CD4-positive, alpha-beta T cell (primary cell): Measurements from ENCODE around the gene ZIC5. TPM values are rescaled to one million over a fixed set of nuclear protein-coding genes. Genes with fewer than 3 reads are reported as not detected.
A peak's percentile ranks its signal among the peaks of the same experiment; 100 is the strongest.

Source experiments
- ATAC-seq: fragments of 200-7000 bp; cut with Tn5 transposase; one replicate; pipeline ENCODE4 v1.10.0; 2022; ENCODE audit warnings: mild to moderate bottlenecking; ENCODE audit not compliant: poor library complexity
- CTCF ChIA-PET: fragments of 350-600 bp; sonication (Branson Sonifier 250); formaldehyde crosslinking; loops from one replicate; lab custom pipeline; 2021; ENCODE audit warnings: antibody characterized with exemption, inconsistent platforms; lab: Charles Lee
- POLR2A ChIA-PET: fragments of 350-600 bp; sonication (Branson Sonifier 250); formaldehyde crosslinking; loops from one replicate; lab custom pipeline; 2021; ENCODE audit warnings: antibody characterized with exemption, inconsistent platforms; lab: Charles Lee
- DNase-seq, 14 experiments: peaks; one replicate each; pipeline ENCODE4 v3.0.0-alpha.2; 2013 to 2020; ENCODE audit warnings: mixed read lengths in 2 of 14
- H3K27ac ChIP-seq, 2 donors: one replicate each; pipeline versions ENCODE4 v1.5.1 to v1.7.0; 2013; ENCODE audit warnings: low read length in 2 of 2, low read depth in 1 of 2, mild to moderate bottlenecking in 1 of 2
- H3K27me3 ChIP-seq, 2 experiments: 1 replicate in 1 of 2; 2 replicates in 1 of 2; pipeline versions ENCODE4 v1.6.1 to v1.7.0; 2013; ENCODE audit warnings: low read length in 2 of 2, control low read depth in 1 of 2, mild to moderate bottlenecking in 1 of 2, moderate library complexity in 1 of 2; ENCODE audit not compliant: insufficient read depth in 2 of 2, control insufficient read depth in 1 of 2
- H3K36me3 ChIP-seq: one replicate; pipeline ENCODE4 v1.6.1; 2013; ENCODE audit warnings: low read length, control low read depth; ENCODE audit not compliant: insufficient read depth
- H3K4me1 ChIP-seq: one replicate; pipeline ENCODE4 v1.6.1; 2013; ENCODE audit warnings: low read length, control low read depth; ENCODE audit not compliant: insufficient read depth
- H3K4me3 ChIP-seq: one replicate; pipeline ENCODE4 v1.5.1; 2013; ENCODE audit warnings: mild to moderate bottlenecking, low read length, moderate library complexity
- H3K9me3 ChIP-seq, 2 experiments: 1 replicate in 1 of 2; 2 replicates in 1 of 2; pipeline versions ENCODE4 v1.6.1 to v1.7.0; 2013; ENCODE audit warnings: low read length in 2 of 2, mild to moderate bottlenecking in 2 of 2, control low read depth in 1 of 2, moderate library complexity in 1 of 2; ENCODE audit not compliant: control insufficient read depth in 1 of 2, insufficient read depth in 1 of 2
- H3K27ac Mint-ChIP-seq: one replicate; pipeline ENCODE4 v1.8.0; 2020; ENCODE audit warnings: mixed read lengths
- H3K27me3 Mint-ChIP-seq: one replicate; pipeline ENCODE4 v1.8.0; 2021; ENCODE audit warnings: mixed read lengths
- H3K36me3 Mint-ChIP-seq: one replicate; pipeline ENCODE4 v1.8.0; 2021; ENCODE audit warnings: low read depth, mixed read lengths
- H3K4me1 Mint-ChIP-seq: one replicate; pipeline ENCODE4 v1.8.0; 2021; ENCODE audit warnings: low read depth, mixed read lengths
- H3K4me3 Mint-ChIP-seq: one replicate; pipeline ENCODE4 v1.8.0; 2020; ENCODE audit warnings: mild to moderate bottlenecking, mixed read lengths
- H3K9me3 Mint-ChIP-seq: one replicate; pipeline ENCODE4 v1.8.0; 2020; ENCODE audit warnings: mixed read lengths
- intact Hi-C, 2 experiments: fragments of 100-400 bp; cut with DNase I in 1 of 2; cut with micrococcal nuclease in 1 of 2; formaldehyde crosslinking; loops; one replicate each; pipeline versions ENCODE4 v1.15.1 to v1.9.0; 2023 to 2025; cut with DNase I, micrococcal nuclease
- total RNA-seq, 174 experiments: library from RNA in 2 of 174; stranded (reverse) in 2 of 174; gene quantifications; one replicate each; pipeline ENCODE4 v1.2.3 and lab custom pipeline; 2021 to 2026
- TF ChIP-seq, protein P1 (sequence below): fragments of 200-600 bp; IDR thresholded peaks from one replicate; pipeline ENCODE4 v1.8.0; 2022; ENCODE audit warnings: antibody characterized with exemption, mild to moderate bottlenecking

Gene ZIC5
- total RNA-seq, 2 experiments from 2014 or later, result not detected

GRCh38 chr13:99985886-99986527, 14.4 kb upstream of the ZIC5 start:
- Mint-ChIP-seq H3K9me3 (no peaks in the 10 kb centered on the region), H3K4me3 (peak overlapping the region; percentile 62), H3K36me3 (peaks cover 10% of the 10 kb centered on the region), H3K27me3 (peaks cover 80% of the 10 kb centered on the region), H3K4me1 (peaks cover 37% of the 10 kb centered on the region), H3K27ac (peak overlapping the region; percentile 59)
- ATAC-seq, result no peak
- intact Hi-C loops, result no loop called here
- DNase-seq, result peak in 1 of 14 experiments; percentile 12
- Histone ChIP-seq H3K4me1 (peaks cover 53% of the 10 kb centered on the region), H3K4me3 (no peak overlapping the region), H3K27ac (no peak overlapping the region), H3K9me3 (peaks cover 28 to 70% of the 10 kb centered on the region in 2 experiments), H3K36me3 (no peaks in the 10 kb centered on the region), H3K27me3 (peaks cover 82 to 93% of the 10 kb centered on the region in 2 experiments)
- ChIA-PET POLR2A (interaction anchor here (2.0 kb wide), 1 partner anchor 16 kb away, joined by 17 read pairs; no protein-coding TSS in a partner anchor), CTCF (interaction anchor here (1.0 to 1.1 kb wide), 2 partner anchors 28 to 329 kb away, joined by 3 read pairs; no protein-coding TSS in a partner anchor)
- TF ChIP-seq, protein P1, sequence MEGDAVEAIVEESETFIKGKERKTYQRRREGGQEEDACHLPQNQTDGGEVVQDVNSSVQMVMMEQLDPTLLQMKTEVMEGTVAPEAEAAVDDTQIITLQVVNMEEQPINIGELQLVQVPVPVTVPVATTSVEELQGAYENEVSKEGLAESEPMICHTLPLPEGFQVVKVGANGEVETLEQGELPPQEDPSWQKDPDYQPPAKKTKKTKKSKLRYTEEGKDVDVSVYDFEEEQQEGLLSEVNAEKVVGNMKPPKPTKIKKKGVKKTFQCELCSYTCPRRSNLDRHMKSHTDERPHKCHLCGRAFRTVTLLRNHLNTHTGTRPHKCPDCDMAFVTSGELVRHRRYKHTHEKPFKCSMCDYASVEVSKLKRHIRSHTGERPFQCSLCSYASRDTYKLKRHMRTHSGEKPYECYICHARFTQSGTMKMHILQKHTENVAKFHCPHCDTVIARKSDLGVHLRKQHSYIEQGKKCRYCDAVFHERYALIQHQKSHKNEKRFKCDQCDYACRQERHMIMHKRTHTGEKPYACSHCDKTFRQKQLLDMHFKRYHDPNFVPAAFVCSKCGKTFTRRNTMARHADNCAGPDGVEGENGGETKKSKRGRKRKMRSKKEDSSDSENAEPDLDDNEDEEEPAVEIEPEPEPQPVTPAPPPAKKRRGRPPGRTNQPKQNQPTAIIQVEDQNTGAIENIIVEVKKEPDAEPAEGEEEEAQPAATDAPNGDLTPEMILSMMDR, result no peak

GRCh38 chr13:99985241-99985874, 13.8 kb upstream of the ZIC5 start:
- Mint-ChIP-seq H3K27me3 (peaks cover 74% of the 10 kb centered on the region), H3K9me3 (no peaks in the 10 kb centered on the region), H3K36me3 (peaks cover 10% of the 10 kb centered on the region), H3K4me1 (peaks cover 33% of the 10 kb centered on the region), H3K27ac (peak overlapping the region; percentile 59), H3K4me3 (no peak overlapping the region)
- Histone ChIP-seq H3K36me3 (no peaks in the 10 kb centered on the region), H3K4me3 (no peak overlapping the region), H3K27me3 (peaks cover 75 to 89% of the 10 kb centered on the region in 2 experiments), H3K4me1 (peaks cover 51% of the 10 kb centered on the region), H3K27ac (no peak overlapping the region), H3K9me3 (peaks cover 28 to 63% of the 10 kb centered on the region in 2 experiments)
- CTCF ChIA-PET, result no interaction called here
- ATAC-seq (no peak), DNase-seq (peak in 1 of 14 experiments; percentile 37)
- TF ChIP-seq, protein P1, result no peak
- POLR2A ChIA-PET, result no interaction called here
- intact Hi-C loops, result no loop called here

GRCh38 chr13:99984461-99985240, 13.1 kb upstream of the ZIC5 start:
- no peak overlapping the region for H3K4me3 ChIP-seq
- peaks cover 28 to 61% of the 10 kb centered on the region in 2 experiments for H3K9me3 ChIP-seq
- Mint-ChIP-seq H3K4me3 (peak overlapping the region; percentile 73), H3K4me1 (peaks cover 26% of the 10 kb centered on the region), H3K27me3 (peaks cover 69% of the 10 kb centered on the region), H3K36me3 (peaks cover 10% of the 10 kb centered on the region), H3K9me3 (no peaks in the 10 kb centered on the region), H3K27ac (peak overlapping the region; percentile 76)
- H3K36me3 ChIP-seq, result no peaks in the 10 kb centered on the region
- H3K27ac ChIP-seq, result no peak overlapping the region
- DNase-seq, result peak in 2 of 14 experiments; percentile 45 to 53
- H3K27me3 ChIP-seq, result peaks cover 74 to 89% of the 10 kb centered on the region in 2 experiments
- intact Hi-C loops, result no loop called here
- CTCF ChIA-PET, result interaction anchor here (0.7 kb wide), 1 partner anchor 329 kb away, joined by 3 read pairs; no protein-coding TSS in a partner anchor
- POLR2A ChIA-PET, result interaction anchor here (1.0 to 3.0 kb wide), 2 partner anchors 9 to 11 kb away, joined by 4 to 15 read pairs; no protein-coding TSS in a partner anchor
- no peak for ATAC-seq
- H3K4me1 ChIP-seq, result peaks cover 50% of the 10 kb centered on the region
- TF ChIP-seq, protein P1, result no peak
